GM12865 (cell line): Measurements from ENCODE around the gene HSD17B12.

Experiments
- DNase-seq: peaks from one replicate; pipeline ENCODE4 v3.0.0; 2010; ENCODE audit warnings: low read depth
- H3K4me3 ChIP-seq: 2 replicates; pipeline ENCODE4 v1.5.1; 2011; ENCODE audit warnings: mild to moderate bottlenecking, low read depth, low read length, control low read depth
- TF ChIP-seq, protein P1 (sequence below): IDR thresholded peaks from 2 replicates; pipeline ENCODE4 v1.5.1; 2011; ENCODE audit warnings: low read length, control low read depth, low read depth, inconsistent platforms; ENCODE audit not compliant: insufficient read depth; ENCODE audit errors: missing control alignments

HSD17B12 gene

DNA sequence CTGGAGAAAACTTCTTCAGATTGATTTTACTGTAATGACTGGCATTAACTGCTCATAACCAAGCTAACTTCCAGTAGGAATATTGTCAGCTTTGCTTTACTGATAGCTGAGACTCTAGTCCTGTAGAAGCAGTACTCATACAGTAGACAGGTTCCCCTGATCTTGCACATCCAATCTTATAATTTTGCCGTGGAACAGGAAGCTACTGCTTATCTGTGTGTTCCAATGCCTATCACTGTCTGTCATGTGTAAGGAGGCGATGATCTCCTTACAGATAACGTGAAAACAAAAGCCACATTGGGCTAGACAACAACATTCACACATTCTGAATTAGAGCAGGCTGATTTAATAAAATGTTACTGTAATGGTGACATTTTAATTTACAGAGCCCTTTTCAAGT, 13.2 kb downstream of the HSD17B12 start:
- DNase-seq, result no peak
- TF ChIP-seq, protein P1, sequence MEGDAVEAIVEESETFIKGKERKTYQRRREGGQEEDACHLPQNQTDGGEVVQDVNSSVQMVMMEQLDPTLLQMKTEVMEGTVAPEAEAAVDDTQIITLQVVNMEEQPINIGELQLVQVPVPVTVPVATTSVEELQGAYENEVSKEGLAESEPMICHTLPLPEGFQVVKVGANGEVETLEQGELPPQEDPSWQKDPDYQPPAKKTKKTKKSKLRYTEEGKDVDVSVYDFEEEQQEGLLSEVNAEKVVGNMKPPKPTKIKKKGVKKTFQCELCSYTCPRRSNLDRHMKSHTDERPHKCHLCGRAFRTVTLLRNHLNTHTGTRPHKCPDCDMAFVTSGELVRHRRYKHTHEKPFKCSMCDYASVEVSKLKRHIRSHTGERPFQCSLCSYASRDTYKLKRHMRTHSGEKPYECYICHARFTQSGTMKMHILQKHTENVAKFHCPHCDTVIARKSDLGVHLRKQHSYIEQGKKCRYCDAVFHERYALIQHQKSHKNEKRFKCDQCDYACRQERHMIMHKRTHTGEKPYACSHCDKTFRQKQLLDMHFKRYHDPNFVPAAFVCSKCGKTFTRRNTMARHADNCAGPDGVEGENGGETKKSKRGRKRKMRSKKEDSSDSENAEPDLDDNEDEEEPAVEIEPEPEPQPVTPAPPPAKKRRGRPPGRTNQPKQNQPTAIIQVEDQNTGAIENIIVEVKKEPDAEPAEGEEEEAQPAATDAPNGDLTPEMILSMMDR, result no peak
- H3K4me3 ChIP-seq, result no peak overlapping the region

DNA sequence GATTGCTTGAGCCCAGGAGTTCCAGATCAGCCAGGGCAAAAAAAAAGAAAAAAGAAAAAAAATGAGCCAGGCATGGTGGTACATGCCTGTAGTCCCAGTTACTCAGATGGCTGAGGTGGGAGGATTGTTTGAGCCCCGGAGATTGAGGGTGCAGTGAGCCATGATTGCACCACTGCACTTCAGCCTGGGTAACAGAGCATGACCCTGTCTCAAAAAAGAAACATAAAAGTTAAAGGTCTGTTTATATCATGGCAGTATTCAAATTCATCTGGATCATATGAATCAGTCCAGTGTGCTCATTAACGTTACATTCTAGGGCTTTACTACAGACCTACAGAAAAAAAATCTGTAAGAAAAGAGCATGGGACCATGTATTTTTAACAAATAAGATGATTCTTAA, 13.9 kb downstream of the HSD17B12 start:
- no peak for DNase-seq
- no peak overlapping the region for H3K4me3 ChIP-seq
- TF ChIP-seq, protein P1, result no peak

DNA sequence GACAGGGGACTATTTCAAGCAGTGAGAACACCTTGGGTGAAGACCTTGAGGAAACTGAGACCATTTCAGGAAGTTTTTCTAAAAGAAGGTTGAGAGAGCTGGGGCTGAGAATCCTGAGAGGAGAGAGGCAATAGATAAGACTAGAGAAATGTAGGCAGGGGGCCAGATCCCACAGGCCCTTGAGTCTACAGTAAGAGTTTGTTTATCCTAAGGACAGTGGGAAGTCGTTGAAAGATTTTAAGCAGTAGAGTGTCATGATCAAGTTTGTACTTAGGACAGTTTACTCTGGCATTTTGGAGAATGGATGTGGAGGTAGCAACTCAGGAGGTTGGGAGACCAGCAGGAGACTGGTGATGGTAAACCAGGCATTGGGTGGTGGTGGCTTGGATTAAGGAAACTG, 17.1 kb downstream of the HSD17B12 start:
- TF ChIP-seq, protein P1, result no peak
- no peak overlapping the region for H3K4me3 ChIP-seq
- no peak for DNase-seq

DNA sequence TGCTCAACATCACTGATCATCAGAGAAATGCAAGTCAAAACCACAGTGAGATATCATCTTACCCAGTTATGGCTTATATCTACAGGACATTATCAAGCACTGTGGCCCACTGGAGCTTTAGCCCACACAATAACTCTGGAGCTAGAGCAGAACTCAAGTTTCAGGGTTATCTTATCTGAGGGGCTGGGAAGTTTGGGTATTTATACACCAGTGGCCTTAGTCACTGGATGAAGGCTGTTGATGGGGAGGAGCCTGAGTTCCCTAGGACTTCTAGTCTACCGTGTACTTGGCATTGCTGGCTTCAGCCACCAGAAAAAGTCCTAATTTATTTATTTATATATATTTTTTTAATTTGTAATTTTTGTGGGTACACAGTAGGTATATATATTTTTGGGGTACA, 19.3 kb downstream of the HSD17B12 start:
- H3K4me3 ChIP-seq, result no peak overlapping the region
- no peak for DNase-seq
- TF ChIP-seq, protein P1, result no peak

DNA sequence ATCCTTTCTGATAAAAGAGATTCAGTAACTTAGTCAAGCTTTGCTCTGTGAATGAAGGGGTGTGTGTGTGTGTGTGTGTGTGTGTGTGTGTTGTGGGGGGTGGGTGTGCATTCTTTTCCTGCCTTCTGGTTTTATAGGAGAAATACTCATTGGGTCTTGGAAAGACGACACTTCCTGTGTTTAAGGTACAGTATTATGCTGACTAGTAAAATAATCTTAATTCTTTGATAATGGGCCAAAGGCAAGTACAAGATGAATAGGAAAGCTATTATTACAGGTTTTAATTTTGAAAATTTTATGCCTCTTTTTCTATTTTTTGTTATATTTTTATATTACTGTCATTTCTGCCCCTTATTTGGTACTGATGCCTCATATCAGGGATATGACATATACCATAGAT, 26.1 kb downstream of the HSD17B12 start:
- DNase-seq, result no peak
- no peak overlapping the region for H3K4me3 ChIP-seq
- TF ChIP-seq, protein P1, result no peak

DNA sequence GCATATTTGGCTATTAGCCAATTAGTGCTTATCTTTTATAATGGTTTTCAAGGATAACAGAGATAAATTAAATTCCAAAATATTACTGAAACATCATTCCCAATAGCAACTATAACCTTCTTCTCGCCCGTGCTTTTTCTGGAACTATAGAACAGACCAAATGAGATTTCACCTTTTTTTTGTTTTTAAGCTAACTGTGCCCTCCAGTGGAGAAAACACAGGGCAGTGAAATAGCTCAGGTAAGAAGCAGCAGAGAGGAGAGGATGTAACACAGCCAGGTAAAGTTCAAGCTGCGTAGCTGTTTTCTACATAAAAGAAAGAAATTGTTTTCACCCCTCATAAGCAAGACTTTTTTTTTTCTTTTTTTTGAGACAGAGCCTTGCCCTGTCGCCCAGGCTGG, 28.2 kb downstream of the HSD17B12 start:
- no peak overlapping the region for H3K4me3 ChIP-seq
- TF ChIP-seq, protein P1, result no peak
- DNase-seq, result no peak

DNA sequence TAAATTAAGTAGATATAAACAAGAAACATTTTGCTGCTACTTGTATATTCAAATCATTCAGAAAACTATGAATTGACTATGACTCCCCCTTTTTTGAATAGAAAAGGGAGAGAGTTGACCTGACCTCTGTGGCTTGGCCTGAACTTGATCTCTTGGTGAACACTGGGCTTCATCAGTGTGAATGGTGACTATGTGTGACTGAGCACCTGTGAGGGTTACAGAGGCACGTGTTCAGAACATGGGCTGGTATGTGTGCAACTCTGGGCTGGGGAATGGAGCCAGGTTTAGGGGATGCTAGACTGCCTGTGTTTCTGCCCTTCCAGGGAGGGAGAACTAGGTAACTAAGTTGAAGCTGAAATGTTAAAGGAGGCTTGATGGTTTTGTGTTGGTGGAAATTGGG, 29.2 kb downstream of the HSD17B12 start:
- no peak for DNase-seq
- TF ChIP-seq, protein P1, result no peak
- H3K4me3 ChIP-seq, result no peak overlapping the region
